GM12878 (cell line): Measurements from ENCODE around the gene LPIN2. TPM values are rescaled to one million over a fixed set of nuclear protein-coding genes. Genes with fewer than 3 reads are reported as not detected.

Source experiments
- ATF7 ChIP-seq: fragments of 450-650 bp; IDR thresholded peaks from 2 replicates; pipeline ENCODE4 v1.6.1; 2016; ENCODE audit warnings: low read depth, mild to moderate bottlenecking
- CBX3 ChIP-seq: fragments of 200-600 bp; sonication (generic); IDR thresholded peaks from 2 replicates; pipeline ENCODE4 v1.6.1; 2016; ENCODE audit warnings: low read depth, borderline replicate concordance
- CBX5 ChIP-seq: sonication (generic); IDR thresholded peaks from 2 replicates; pipeline ENCODE4 v1.6.1; 2016; ENCODE audit warnings: low read depth, moderate library complexity, mild to moderate bottlenecking, inconsistent platforms
- E2F8 ChIP-seq: fragments of 450-650 bp; IDR thresholded peaks from 2 replicates; pipeline ENCODE4 v1.6.1; 2018; ENCODE audit warnings: mild to moderate bottlenecking, low read depth, moderate library complexity; ENCODE audit not compliant: partially characterized antibody
- IKZF1 ChIP-seq: fragments of 450-650 bp; conservative IDR thresholded peaks from 2 replicates; pipeline ENCODE4 v1.6.1; 2017; ENCODE audit warnings: antibody characterized with exemption, mild to moderate bottlenecking
- MEF2B ChIP-seq: fragments of 450-650 bp; IDR thresholded peaks from 2 replicates; pipeline ENCODE4 v1.6.1; 2018; ENCODE audit warnings: mild to moderate bottlenecking, moderate library complexity; ENCODE audit not compliant: partially characterized antibody, poor library complexity, severe bottlenecking
- POU2F2 ChIP-seq: IDR thresholded peaks from 3 replicates; pipeline ENCODE4 v1.6.1; 2011; ENCODE audit warnings: low read depth, mild to moderate bottlenecking, low read length, borderline replicate concordance
- RAD21 ChIP-seq: IDR thresholded peaks from 2 replicates; pipeline ENCODE4 v1.6.1; 2011; ENCODE audit warnings: mild to moderate bottlenecking, low read depth, low read length, moderate library complexity; ENCODE audit not compliant: insufficient read depth
- RAD51 ChIP-seq: fragments of 450-650 bp; IDR thresholded peaks from 2 replicates; pipeline ENCODE4 v1.6.1; 2016; ENCODE audit warnings: moderate library complexity, mild to moderate bottlenecking, inconsistent platforms
- SMC3 ChIP-seq: IDR thresholded peaks from 2 replicates; pipeline ENCODE4 v1.6.1; 2011; ENCODE audit warnings: low read length, improper control_type of control experiment, borderline replicate concordance
- SPI1 ChIP-seq: IDR thresholded peaks from 2 replicates; pipeline ENCODE4 v1.6.1; 2011; ENCODE audit warnings: low read depth, mild to moderate bottlenecking, low read length, moderate library complexity, borderline replicate concordance; ENCODE audit not compliant: insufficient read depth
- ZBTB11 ChIP-seq: fragments of 450-650 bp; formaldehyde crosslinking; IDR thresholded peaks from 2 replicates; pipeline ENCODE4 v1.5.0; 2022; ENCODE audit warnings: mild to moderate bottlenecking, missing genetic modification characterization
- ZNF207 ChIP-seq: fragments of 450-650 bp; IDR thresholded peaks from 2 replicates; pipeline ENCODE4 v1.6.1; 2014; ENCODE audit warnings: antibody characterized with exemption, mild to moderate bottlenecking, borderline replicate concordance
- ZZZ3 ChIP-seq: IDR thresholded peaks from 2 replicates; pipeline ENCODE4 v1.6.1; 2011; ENCODE audit warnings: low read depth; ENCODE audit not compliant: control insufficient read depth, insufficient read length
- polyA plus RNA-seq, 11 experiments: library from polyadenylated mRNA; depleted of rRNA in 4 of 11; unstranded in 6 of 11; stranded (reverse) in 5 of 11; fragments of >200 nt; fragmentation: Nextera tagmentation in 4 of 11; fragmentation: Illumina TruSeq in 1 of 11; extraction: Ambion mirVana in 4 of 11; extraction: Trizol in 1 of 11; gene quantifications; 1 replicate in 1 of 11; 2 replicates in 10 of 11; pipeline versions ENCODE4 v1.2.1 to v1.2.3, GENCODE V29; 2011 to 2016; ENCODE audit warnings: inconsistent platforms in 2 of 11, missing spikeins in 2 of 11, low read depth in 1 of 11
- total RNA-seq, 4 experiments: library from RNA; depleted of rRNA in 3 of 4; stranded (reverse); fragments of >200 nt in 3 of 4; fragmentation: Illumina TruSeq in 1 of 4; extraction: Trizol in 1 of 4; gene quantifications; 2 replicates each; pipeline versions ENCODE4 v1.2.1 to v1.2.3, GENCODE V29; 2013 to 2021
- TF ChIP-seq, protein P1 (sequence below): IDR thresholded peaks from 2 replicates; pipeline ENCODE4 v1.6.1; 2012; ENCODE audit warnings: low read length, inconsistent platforms
- TF ChIP-seq, protein P2 (sequence below): fragments of 450-650 bp; IDR thresholded peaks from 2 replicates; pipeline ENCODE4 v1.6.1; 2017; ENCODE audit warnings: low read depth, mild to moderate bottlenecking, moderate library complexity
- TF ChIP-seq, protein P3 (sequence below), 3 experiments: IDR thresholded peaks in 2 of 3; conservative IDR thresholded peaks in 1 of 3; 2 replicates each; pipeline ENCODE4 v1.5.1; 2011; ENCODE audit warnings: low read depth in 3 of 3, low read length in 3 of 3, mild to moderate bottlenecking in 3 of 3, control low read depth in 2 of 3, moderate library complexity in 2 of 3, inconsistent platforms in 1 of 3, mixed read lengths in 1 of 3; ENCODE audit not compliant: control insufficient read depth in 2 of 3, insufficient read depth in 1 of 3; ENCODE audit errors: extremely low read depth in 1 of 3

Gene LPIN2
- total and polyA plus RNA-seq, 10 of the 15 experiments (the other 5 are each of a cell fraction or from before 2014, with no cell fraction given), result 4.1 to 28.0 (median 15.9) TPM

DNA sequence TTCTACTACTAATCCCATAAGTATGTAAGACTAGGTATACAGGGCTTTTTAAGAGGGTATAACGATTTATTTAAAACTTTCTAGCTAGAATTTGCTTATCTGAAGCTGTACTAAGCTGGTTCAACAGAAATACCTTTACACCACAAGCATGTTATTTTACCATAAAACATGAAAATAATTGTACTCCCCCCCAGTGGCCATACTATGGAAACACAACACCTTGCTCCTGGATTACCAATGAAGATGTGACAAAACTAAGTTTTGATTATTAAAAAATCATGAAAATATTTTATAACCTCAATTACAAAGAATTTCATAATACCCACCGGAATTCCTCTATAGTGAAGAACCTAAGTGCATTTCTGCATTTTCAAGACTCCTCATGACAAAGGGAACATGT is 27.3 kb downstream of the LPIN2 start (continued):
- no peak for TF ChIP-seq CBX5
- TF ChIP-seq CBX3, result no peak
- no peak for TF ChIP-seq E2F8
- no peak for TF ChIP-seq MEF2B
- no peak for TF ChIP-seq SPI1
- TF ChIP-seq SMC3, result peak; percentile 71; the same call in 1 of the 2 replicates
- TF ChIP-seq, protein P1, sequence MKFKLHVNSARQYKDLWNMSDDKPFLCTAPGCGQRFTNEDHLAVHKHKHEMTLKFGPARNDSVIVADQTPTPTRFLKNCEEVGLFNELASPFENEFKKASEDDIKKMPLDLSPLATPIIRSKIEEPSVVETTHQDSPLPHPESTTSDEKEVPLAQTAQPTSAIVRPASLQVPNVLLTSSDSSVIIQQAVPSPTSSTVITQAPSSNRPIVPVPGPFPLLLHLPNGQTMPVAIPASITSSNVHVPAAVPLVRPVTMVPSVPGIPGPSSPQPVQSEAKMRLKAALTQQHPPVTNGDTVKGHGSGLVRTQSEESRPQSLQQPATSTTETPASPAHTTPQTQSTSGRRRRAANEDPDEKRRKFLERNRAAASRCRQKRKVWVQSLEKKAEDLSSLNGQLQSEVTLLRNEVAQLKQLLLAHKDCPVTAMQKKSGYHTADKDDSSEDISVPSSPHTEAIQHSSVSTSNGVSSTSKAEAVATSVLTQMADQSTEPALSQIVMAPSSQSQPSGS, result no peak
- 0 out of 2 replicates have a peak, but pooled peaks have one; percentile 17 for TF ChIP-seq RAD51
- TF ChIP-seq, protein P2, sequence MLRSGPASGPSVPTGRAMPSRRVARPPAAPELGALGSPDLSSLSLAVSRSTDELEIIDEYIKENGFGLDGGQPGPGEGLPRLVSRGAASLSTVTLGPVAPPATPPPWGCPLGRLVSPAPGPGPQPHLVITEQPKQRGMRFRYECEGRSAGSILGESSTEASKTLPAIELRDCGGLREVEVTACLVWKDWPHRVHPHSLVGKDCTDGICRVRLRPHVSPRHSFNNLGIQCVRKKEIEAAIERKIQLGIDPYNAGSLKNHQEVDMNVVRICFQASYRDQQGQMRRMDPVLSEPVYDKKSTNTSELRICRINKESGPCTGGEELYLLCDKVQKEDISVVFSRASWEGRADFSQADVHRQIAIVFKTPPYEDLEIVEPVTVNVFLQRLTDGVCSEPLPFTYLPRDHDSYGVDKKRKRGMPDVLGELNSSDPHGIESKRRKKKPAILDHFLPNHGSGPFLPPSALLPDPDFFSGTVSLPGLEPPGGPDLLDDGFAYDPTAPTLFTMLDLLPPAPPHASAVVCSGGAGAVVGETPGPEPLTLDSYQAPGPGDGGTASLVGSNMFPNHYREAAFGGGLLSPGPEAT, result no peak
- no peak for TF ChIP-seq IKZF1
- TF ChIP-seq ATF7, result no peak
- no peak for TF ChIP-seq POU2F2
- TF ChIP-seq RAD21, result peak; percentile 81
- TF ChIP-seq, protein P3, sequence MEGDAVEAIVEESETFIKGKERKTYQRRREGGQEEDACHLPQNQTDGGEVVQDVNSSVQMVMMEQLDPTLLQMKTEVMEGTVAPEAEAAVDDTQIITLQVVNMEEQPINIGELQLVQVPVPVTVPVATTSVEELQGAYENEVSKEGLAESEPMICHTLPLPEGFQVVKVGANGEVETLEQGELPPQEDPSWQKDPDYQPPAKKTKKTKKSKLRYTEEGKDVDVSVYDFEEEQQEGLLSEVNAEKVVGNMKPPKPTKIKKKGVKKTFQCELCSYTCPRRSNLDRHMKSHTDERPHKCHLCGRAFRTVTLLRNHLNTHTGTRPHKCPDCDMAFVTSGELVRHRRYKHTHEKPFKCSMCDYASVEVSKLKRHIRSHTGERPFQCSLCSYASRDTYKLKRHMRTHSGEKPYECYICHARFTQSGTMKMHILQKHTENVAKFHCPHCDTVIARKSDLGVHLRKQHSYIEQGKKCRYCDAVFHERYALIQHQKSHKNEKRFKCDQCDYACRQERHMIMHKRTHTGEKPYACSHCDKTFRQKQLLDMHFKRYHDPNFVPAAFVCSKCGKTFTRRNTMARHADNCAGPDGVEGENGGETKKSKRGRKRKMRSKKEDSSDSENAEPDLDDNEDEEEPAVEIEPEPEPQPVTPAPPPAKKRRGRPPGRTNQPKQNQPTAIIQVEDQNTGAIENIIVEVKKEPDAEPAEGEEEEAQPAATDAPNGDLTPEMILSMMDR (IDR thresholded peaks at IDR 0.05 in 2 of 3, conservative IDR thresholded peaks at IDR 0.05 in 1 of 3; ENCODE audit: control insufficient read depth in 2 of 3, extremely low read depth in 1 of 3, insufficient read depth in 1 of 3, low read depth in 3 of 3, low read length in 3 of 3), result peak; percentile 56 to 71 (median 62)
- TF ChIP-seq ZNF207, result no peak
- no peak for TF ChIP-seq ZZZ3
- TF ChIP-seq ZBTB11, result no peak
